Stromal cell of bone marrow (primary cell): ENCODE measurements around the gene GOLPH3.
"Not testable (repeated sequence)": the region's sequence is repeated elsewhere in the genome, so short reads cannot be mapped to it uniquely, and the experiment has no call there.

ENCODE experiments used
- DNase-seq: peaks from one replicate; pipeline ENCODE4 v3.0.0-alpha.2; 2012; ENCODE audit warnings: low read depth

GOLPH3 gene

GRCh38 chr5:32098890-32099310 lies 75.2 kb downstream of the GOLPH3 start:
- no peak for DNase-seq

GRCh38 chr5:32098291-32098690 lies 75.8 kb downstream of the GOLPH3 start:
- no peak for DNase-seq

- DNase-seq, result no peak
Measured at GRCh38 chr5:32096891-32097595, 77.1 kb downstream of the GOLPH3 start.

GRCh38 chr5:32095261-32095671 lies 78.9 kb downstream of the GOLPH3 start:
- no peak for DNase-seq

GRCh38 chr5:32094691-32095090 lies 79.4 kb downstream of the GOLPH3 start:
- no peak for DNase-seq

- peak; percentile 52 for DNase-seq
Measured at GRCh38 chr5:32092938-32093812, 80.9 kb downstream of the GOLPH3 start.

- no peak for DNase-seq
Measured at GRCh38 chr5:32090755-32091128, 83.4 kb downstream of the GOLPH3 start.

GRCh38 chr5:32090026-32090754 lies 83.9 kb downstream of the GOLPH3 start:
- DNase-seq, result no peak

GRCh38 chr5:32089146-32090000 lies 84.7 kb downstream of the GOLPH3 start:
- DNase-seq, result no peak

- no peak for DNase-seq
Measured at GRCh38 chr5:32088214-32088613, 85.9 kb downstream of the GOLPH3 start.

- DNase-seq, result no peak
Measured at GRCh38 chr5:32087086-32088082, 86.7 kb downstream of the GOLPH3 start.

GRCh38 chr5:32083981-32084430 lies 90.1 kb downstream of the GOLPH3 start:
- DNase-seq, result no peak

GRCh38 chr5:32082701-32083100 lies 91.4 kb downstream of the GOLPH3 start:
- DNase-seq, result no peak

- not testable (repeated sequence) for DNase-seq
Measured at GRCh38 chr5:32080565-32080964, 93.6 kb downstream of the GOLPH3 start.

GRCh38 chr5:32078855-32079254 lies 95.3 kb downstream of the GOLPH3 start:
- DNase-seq, result not testable (repeated sequence)

GRCh38 chr5:32076699-32077695 lies 97.1 kb downstream of the GOLPH3 start:
- peak; percentile 53 for DNase-seq
